KMS-11 (cell line): Measurements from ENCODE around the gene RGS2.

ENCODE experiments used
- H2AFZ ChIP-seq: fragments of 200-600 bp; sonication (generic); 2 replicates; pipeline ENCODE4 v1.6.1; 2016; ENCODE audit warnings: antibody characterized with exemption, mixed run types, low read depth
- H3K27ac ChIP-seq: fragments of 200-600 bp; sonication (generic); 2 replicates; pipeline ENCODE4 v1.6.1; 2016; ENCODE audit warnings: mild to moderate bottlenecking, mixed run types
- H3K27me3 ChIP-seq: fragments of 200-600 bp; sonication (generic); 2 replicates; pipeline ENCODE4 v1.6.1; 2017; ENCODE audit warnings: mild to moderate bottlenecking, low read depth, mixed run types, moderate library complexity; ENCODE audit not compliant: insufficient read depth
- H3K36me3 ChIP-seq: fragments of 200-600 bp; sonication (generic); 2 replicates; pipeline ENCODE4 v1.6.1; 2017; ENCODE audit warnings: mild to moderate bottlenecking, mixed run types; ENCODE audit not compliant: insufficient read depth
- H3K4me1 ChIP-seq: fragments of 200-600 bp; sonication (generic); 2 replicates; pipeline ENCODE4 v1.6.1; 2016; ENCODE audit warnings: mild to moderate bottlenecking, low read depth, mixed run types; ENCODE audit not compliant: poor library complexity, severe bottlenecking
- H3K4me2 ChIP-seq: fragments of 200-600 bp; sonication (generic); 2 replicates; pipeline ENCODE4 v1.7.0; 2016; ENCODE audit warnings: mild to moderate bottlenecking, mixed run types
- H3K4me3 ChIP-seq: fragments of 200-600 bp; sonication (generic); IDR thresholded peaks from 2 replicates; pipeline ENCODE4 v1.6.1; 2017; ENCODE audit warnings: low read depth, low read length, mixed read lengths; ENCODE audit not compliant: insufficient read depth
- H3K79me2 ChIP-seq: fragments of 200-600 bp; sonication (generic); 2 replicates; pipeline ENCODE4 v1.6.1; 2016; ENCODE audit warnings: low read depth, mixed run types; ENCODE audit not compliant: insufficient read depth
- H3K9ac ChIP-seq: fragments of 200-600 bp; sonication (generic); 2 replicates; pipeline ENCODE4 v1.6.1; 2016; ENCODE audit warnings: mild to moderate bottlenecking, mixed run types
- H4K20me1 ChIP-seq: fragments of 200-600 bp; sonication (generic); 2 replicates; pipeline ENCODE4 v1.6.1; 2016; ENCODE audit warnings: mild to moderate bottlenecking, mixed run types; ENCODE audit not compliant: insufficient read depth
- CTCF ChIP-seq: fragments of 200-600 bp; sonication (generic); conservative IDR thresholded peaks from 2 replicates; pipeline ENCODE4 v1.6.1; 2017; ENCODE audit warnings: low read depth, mild to moderate bottlenecking, antibody characterized with exemption, low read length, moderate library complexity, mixed read lengths

RGS2 gene

GRCh38 chr1:192801451-192801850 is 7.4 kb upstream of the RGS2 start:
- Histone ChIP-seq H2AFZ (no peak overlapping the region), H4K20me1 (no peaks in the 10 kb centered on the region), H3K79me2 (no peaks in the 10 kb centered on the region), H3K4me3 (no peak overlapping the region), H3K4me2 (no peak overlapping the region), H3K9ac (no peak overlapping the region), H3K36me3 (no peaks in the 10 kb centered on the region), H3K27ac (no peak overlapping the region), H3K4me1 (peaks cover 12% of the 10 kb centered on the region), H3K27me3 (no peaks in the 10 kb centered on the region)
- TF ChIP-seq CTCF = no peak

GRCh38 chr1:192802406-192802805 is 6.4 kb upstream of the RGS2 start:
- H3K4me2 ChIP-seq = no peak overlapping the region
- peaks cover 22% of the 10 kb centered on the region for H3K4me1 ChIP-seq
- no peak overlapping the region for H3K9ac ChIP-seq
- H2AFZ ChIP-seq = no peak overlapping the region
- no peak for TF ChIP-seq CTCF
- H3K27me3 ChIP-seq = no peaks in the 10 kb centered on the region
- no peak overlapping the region for H3K27ac ChIP-seq
- H4K20me1 ChIP-seq = no peaks in the 10 kb centered on the region
- H3K79me2 ChIP-seq = no peaks in the 10 kb centered on the region
- H3K36me3 ChIP-seq = no peaks in the 10 kb centered on the region
- no peak overlapping the region for H3K4me3 ChIP-seq

- TF ChIP-seq CTCF = no peak
- Histone ChIP-seq H3K9ac (no peak overlapping the region), H3K4me3 (no peak overlapping the region)
Measured at GRCh38 chr1:192803501-192803900, 5.3 kb upstream of the RGS2 start.

GRCh38 chr1:192805832-192806323 is 3.0 kb upstream of the RGS2 start:
- TF ChIP-seq CTCF = peak; percentile 79
- no peaks in the 10 kb centered on the region for H4K20me1 ChIP-seq
- peak overlapping the region; percentile 72; the same call in 1 of the 2 replicates for H3K4me2 ChIP-seq
- peaks cover 16% of the 10 kb centered on the region for H3K79me2 ChIP-seq
- no peak overlapping the region for H3K9ac ChIP-seq
- H2AFZ ChIP-seq = no peak overlapping the region
- no peaks in the 10 kb centered on the region for H3K36me3 ChIP-seq
- no peaks in the 10 kb centered on the region for H3K27me3 ChIP-seq
- peaks cover 44% of the 10 kb centered on the region for H3K4me1 ChIP-seq
- peak overlapping the region; percentile 87 for H3K27ac ChIP-seq
- H3K4me3 ChIP-seq = no peak overlapping the region

More at GRCh38 chr1:192803501-192803900, 5.3 kb upstream of the RGS2 start:
- no peaks in the 10 kb centered on the region for H4K20me1 ChIP-seq
- no peak overlapping the region for H3K27ac ChIP-seq
- H3K4me2 ChIP-seq = no peak overlapping the region
- no peaks in the 10 kb centered on the region for H3K79me2 ChIP-seq
- H3K4me1 ChIP-seq = peaks cover 31% of the 10 kb centered on the region
- H2AFZ ChIP-seq = no peak overlapping the region
- H3K36me3 ChIP-seq = no peaks in the 10 kb centered on the region
- no peaks in the 10 kb centered on the region for H3K27me3 ChIP-seq
